NCI-H1092 treated with DMSO at 0.1 percent for 48 hours (cell line): Measurements from ENCODE around the gene LRRC72.

Experiments
- DNase-seq: peaks from one replicate; lab custom pipeline; 2025; lab: John Stamatoyannopoulos, UW

LRRC72 gene

DNA sequence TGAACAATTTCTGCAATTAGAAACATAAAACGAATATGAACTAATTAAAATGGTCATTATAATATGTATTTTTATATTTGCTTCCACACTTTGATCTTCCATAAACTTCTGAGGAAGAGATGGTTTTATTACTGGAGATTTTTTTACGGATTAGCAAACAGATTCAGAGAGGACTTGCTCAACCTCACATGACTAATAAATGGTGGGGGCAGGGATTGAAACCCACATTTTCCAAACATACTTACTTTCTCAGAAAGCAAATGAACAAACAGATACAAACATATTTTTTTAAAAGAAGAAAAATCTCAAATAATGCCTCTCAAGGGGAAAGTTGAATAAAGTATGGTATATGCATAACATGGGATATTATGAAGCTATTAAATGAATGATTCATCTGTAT is 100.6 kb downstream of the LRRC72 start:
- no peak for DNase-seq

DNA sequence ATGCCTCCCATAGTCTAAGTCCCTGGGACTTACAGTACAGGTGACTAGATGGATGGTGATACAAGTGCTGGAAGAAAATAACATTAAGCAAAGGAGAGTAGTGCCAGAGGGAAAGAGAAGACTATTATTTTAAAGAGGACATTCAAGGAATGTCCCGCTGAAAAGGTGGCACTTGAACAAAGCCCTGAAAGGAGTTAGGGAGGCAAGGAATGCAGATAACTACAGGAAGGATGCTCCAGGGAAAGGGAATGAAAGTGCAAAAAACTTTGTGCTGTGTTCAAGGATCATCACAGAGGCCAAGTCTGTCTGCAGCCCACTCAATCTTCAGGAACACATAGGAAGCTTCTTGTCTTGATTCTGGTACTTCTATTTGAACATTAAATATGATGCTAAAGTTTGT is 104.0 kb downstream of the LRRC72 start:
- DNase-seq: no peak
